Ureter (tissue), 1 donor: ENCODE data around the gene ACVR1. TPM values are rescaled to one million over a fixed set of nuclear protein-coding genes. Genes with fewer than 3 reads are reported as not detected.
A peak's percentile ranks its signal among the peaks of the same experiment; 100 is the strongest.

Experiments
- DNase-seq: peaks from one replicate; pipeline ENCODE4 v3.0.0-alpha.2; 2020; ENCODE audit warnings: low spot score
- total RNA-seq: library from RNA; stranded (reverse); gene quantifications from one replicate; pipeline ENCODE4 v1.2.4, GENCODE V29; 2023
- donor health status: DM: yes; HTN: yes; CAD: no.

ACVR1 gene
- total RNA-seq: 31.7 TPM

- peak; percentile 95 for DNase-seq
These were observed at the start of gene ACVR1 for GRCh38 chr2:157876066-157876785. Gene ACVR1, minus strand, starts transcription at chr2:157876330. Its CDS starts 76,837 bp downstream, at chr2:157799493.

- no peak for DNase-seq
These were observed 48.9 kb upstream of the ACVR1 start for GRCh38 chr2:157925071-157925470.

- no peak for DNase-seq
These were observed 47.6 kb upstream of the ACVR1 start for GRCh38 chr2:157923598-157924217.

- DNase-seq: no peak
These were observed 46.7 kb upstream of the ACVR1 start for GRCh38 chr2:157922815-157923214.

GRCh38 chr2:157922336-157922735 lies 46.2 kb upstream of the ACVR1 start:
- no peak for DNase-seq

GRCh38 chr2:157920736-157921135 lies 44.6 kb upstream of the ACVR1 start:
- DNase-seq: no peak

GRCh38 chr2:157919181-157919580 lies 43.1 kb upstream of the ACVR1 start:
- no peak for DNase-seq

- DNase-seq: no peak
These were observed 42.2 kb upstream of the ACVR1 start for GRCh38 chr2:157918319-157918718.

GRCh38 chr2:157911750-157912149 lies 35.6 kb upstream of the ACVR1 start:
- DNase-seq: no peak

GRCh38 chr2:157911246-157911645 lies 35.1 kb upstream of the ACVR1 start:
- no peak for DNase-seq

GRCh38 chr2:157905092-157905491 lies 29.0 kb upstream of the ACVR1 start:
- no peak for DNase-seq

- DNase-seq: no peak
These were observed 27.5 kb upstream of the ACVR1 start for GRCh38 chr2:157903626-157904025.

GRCh38 chr2:157903151-157903550 lies 27.0 kb upstream of the ACVR1 start:
- no peak for DNase-seq

GRCh38 chr2:157902692-157903091 lies 26.6 kb upstream of the ACVR1 start:
- no peak for DNase-seq

GRCh38 chr2:157901325-157901724 lies 25.2 kb upstream of the ACVR1 start:
- no peak for DNase-seq

- no peak for DNase-seq
These were observed 24.6 kb upstream of the ACVR1 start for GRCh38 chr2:157900684-157901083.

GRCh38 chr2:157900203-157900602 lies 24.1 kb upstream of the ACVR1 start:
- no peak for DNase-seq

GRCh38 chr2:157899125-157899839 lies 23.2 kb upstream of the ACVR1 start:
- no peak for DNase-seq

GRCh38 chr2:157898591-157898996 lies 22.5 kb upstream of the ACVR1 start:
- DNase-seq: no peak

GRCh38 chr2:157897106-157897971 lies 21.2 kb upstream of the ACVR1 start:
- no peak for DNase-seq

- no peak for DNase-seq
These were observed 19.4 kb upstream of the ACVR1 start for GRCh38 chr2:157895531-157895930.
